Measurements from ENCODE around the gene STH. TPM values are rescaled to one million over a fixed set of nuclear protein-coding genes. Genes with fewer than 3 reads are reported as not detected.

Gene STH
- total and polyA plus RNA-seq, 3 donors from 2014 or later = 1.3 TPM; not detected in 2

DNA sequence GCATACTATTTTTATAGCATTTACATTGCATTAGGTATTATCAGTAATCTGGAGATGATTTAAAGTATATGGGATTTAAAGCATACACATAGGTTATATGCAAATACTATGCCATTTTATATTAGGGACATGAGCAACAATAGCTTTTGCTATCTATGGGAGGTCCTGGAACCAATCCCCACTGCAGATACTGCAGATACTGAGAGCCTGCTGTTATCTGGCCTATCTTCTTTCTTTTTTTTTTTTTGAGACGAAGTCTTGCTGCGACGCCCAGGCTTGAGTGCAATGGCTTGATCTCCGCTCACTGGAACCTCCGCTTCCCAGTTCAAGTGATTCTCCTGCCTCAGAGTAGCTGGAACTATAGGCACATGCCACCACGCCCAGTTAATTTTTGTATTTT is 37.4 kb downstream of the STH start:
- DNase-seq = no peak
- no peak for TF ChIP-seq POLR2A (IDR thresholded peaks at IDR 0.05)
- TF ChIP-seq, protein P1, sequence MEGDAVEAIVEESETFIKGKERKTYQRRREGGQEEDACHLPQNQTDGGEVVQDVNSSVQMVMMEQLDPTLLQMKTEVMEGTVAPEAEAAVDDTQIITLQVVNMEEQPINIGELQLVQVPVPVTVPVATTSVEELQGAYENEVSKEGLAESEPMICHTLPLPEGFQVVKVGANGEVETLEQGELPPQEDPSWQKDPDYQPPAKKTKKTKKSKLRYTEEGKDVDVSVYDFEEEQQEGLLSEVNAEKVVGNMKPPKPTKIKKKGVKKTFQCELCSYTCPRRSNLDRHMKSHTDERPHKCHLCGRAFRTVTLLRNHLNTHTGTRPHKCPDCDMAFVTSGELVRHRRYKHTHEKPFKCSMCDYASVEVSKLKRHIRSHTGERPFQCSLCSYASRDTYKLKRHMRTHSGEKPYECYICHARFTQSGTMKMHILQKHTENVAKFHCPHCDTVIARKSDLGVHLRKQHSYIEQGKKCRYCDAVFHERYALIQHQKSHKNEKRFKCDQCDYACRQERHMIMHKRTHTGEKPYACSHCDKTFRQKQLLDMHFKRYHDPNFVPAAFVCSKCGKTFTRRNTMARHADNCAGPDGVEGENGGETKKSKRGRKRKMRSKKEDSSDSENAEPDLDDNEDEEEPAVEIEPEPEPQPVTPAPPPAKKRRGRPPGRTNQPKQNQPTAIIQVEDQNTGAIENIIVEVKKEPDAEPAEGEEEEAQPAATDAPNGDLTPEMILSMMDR (IDR thresholded peaks at IDR 0.05) = no peak
- no peaks in the 10 kb centered on the region for H3K4me1 ChIP-seq
- WGBS, 2 donors = 93 to 96% methylated on average over 6 of the region's 6 CpGs
- H3K4me3 ChIP-seq = no peak overlapping the region
- H3K27me3 ChIP-seq = no peaks in the 10 kb centered on the region
- no peaks in the 10 kb centered on the region for H3K9me3 ChIP-seq
- no peaks in the 10 kb centered on the region for H3K36me3 ChIP-seq (ENCODE audit: low read depth, missing control alignments)
- no peak overlapping the region for H3K27ac ChIP-seq
- intact Hi-C loops (cut with DNase I; ENCODE audit: low total_unique reads) = no loop called here

DNA sequence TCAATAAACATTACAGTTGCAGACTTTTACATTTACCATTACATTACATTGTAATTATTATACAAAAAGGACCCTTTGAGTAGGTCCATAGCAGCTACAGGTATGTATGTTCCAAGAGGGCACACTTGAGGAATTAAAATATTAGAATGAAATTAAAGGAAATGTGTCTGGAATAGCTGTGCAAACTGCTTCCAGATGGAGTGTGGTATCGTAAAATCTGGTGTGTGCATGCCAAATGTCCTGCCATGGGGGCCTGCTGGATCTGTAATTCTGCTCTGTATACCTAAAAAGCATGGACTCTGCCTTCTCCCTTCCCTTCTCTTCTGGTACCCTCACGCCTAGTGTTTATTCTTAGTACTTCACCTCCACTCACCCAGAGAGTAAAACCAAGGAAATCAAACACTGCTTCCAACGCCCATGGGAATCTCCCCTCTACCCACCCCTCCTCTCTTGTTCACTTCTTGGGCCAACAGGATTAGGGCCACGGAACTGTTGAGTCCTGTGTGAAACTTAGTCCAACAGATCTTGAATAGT is 38.7 kb downstream of the STH start:
- 79 to 86% methylated on average over 4 of the region's 4 CpGs for WGBS, 2 donors
- no peak overlapping the region for H3K27ac ChIP-seq
- intact Hi-C loops (cut with DNase I; ENCODE audit: low total_unique reads) = no loop called here

DNA sequence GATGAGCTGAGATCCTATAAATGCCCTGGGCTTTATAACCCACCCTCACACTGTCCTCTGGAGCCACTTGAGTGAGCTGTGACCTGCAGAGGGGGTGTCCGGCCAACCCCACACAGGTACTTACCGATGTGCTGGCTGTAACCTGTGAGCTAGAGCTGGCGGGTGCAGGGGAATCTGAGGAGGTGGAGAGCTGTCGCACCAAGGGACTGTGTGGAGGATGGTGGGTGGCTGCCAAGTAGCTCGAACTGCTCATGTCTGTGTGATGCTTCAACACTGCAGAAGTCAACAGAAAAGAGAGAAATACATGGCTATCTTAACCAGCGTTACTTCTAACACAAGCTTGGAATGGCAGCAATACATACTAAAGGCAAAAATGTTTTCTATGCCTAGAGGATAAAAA is 39.4 kb downstream of the STH start:
- intact Hi-C loops (cut with DNase I; ENCODE audit: low total_unique reads) = no loop called here
- H3K4me3 ChIP-seq = no peak overlapping the region
- no peaks in the 10 kb centered on the region for H3K36me3 ChIP-seq (ENCODE audit: low read depth, missing control alignments)
- 90 to 95% methylated on average over 6 of the region's 6 CpGs for WGBS, 2 donors
- H3K9me3 ChIP-seq = no peaks in the 10 kb centered on the region
- TF ChIP-seq POLR2A (IDR thresholded peaks at IDR 0.05) = no peak
- TF ChIP-seq, protein P1 (IDR thresholded peaks at IDR 0.05) = no peak
- no peaks in the 10 kb centered on the region for H3K4me1 ChIP-seq
- no peak overlapping the region for H3K27ac ChIP-seq
- DNase-seq = no peak
- H3K27me3 ChIP-seq = no peaks in the 10 kb centered on the region

More for the DNA sequence above, 38.7 kb downstream of the STH start:
- H3K36me3 ChIP-seq (ENCODE audit: low read depth, missing control alignments) = no peaks in the 10 kb centered on the region
- no peak for DNase-seq
- H3K9me3 ChIP-seq = no peaks in the 10 kb centered on the region
- TF ChIP-seq, protein P1 (IDR thresholded peaks at IDR 0.05) = no peak
- no peak for TF ChIP-seq POLR2A (IDR thresholded peaks at IDR 0.05)
- no peaks in the 10 kb centered on the region for H3K4me1 ChIP-seq
- no peak overlapping the region for H3K4me3 ChIP-seq
- no peaks in the 10 kb centered on the region for H3K27me3 ChIP-seq

DNA sequence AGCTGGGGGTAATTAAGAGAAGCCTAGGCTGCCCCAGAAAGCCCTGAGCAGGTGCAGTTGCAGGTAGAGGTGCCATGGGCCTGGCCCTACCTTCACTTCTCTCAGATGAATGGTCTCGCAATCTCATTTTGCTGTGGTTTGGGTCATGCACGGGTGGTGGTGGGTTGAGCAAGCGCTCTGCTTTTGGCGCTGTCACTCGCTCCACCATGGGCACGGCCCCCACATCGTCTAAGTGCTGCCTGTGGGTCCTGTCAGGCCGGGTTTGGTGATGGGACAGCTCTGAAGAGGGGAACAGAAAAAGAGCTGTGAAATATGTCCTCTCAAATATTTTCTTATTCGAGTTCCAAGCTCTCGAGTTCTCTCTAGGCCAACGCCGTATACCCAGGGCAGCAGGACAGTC is 39.9 kb downstream of the STH start:
- Histone ChIP-seq H3K27me3 (no peaks in the 10 kb centered on the region), H3K4me1 (peaks cover 2% of the 10 kb centered on the region), H3K4me3 (no peak overlapping the region), H3K27ac (no peak overlapping the region), H3K9me3 (no peaks in the 10 kb centered on the region), H3K36me3 (ENCODE audit: low read depth, missing control alignments) (no peaks in the 10 kb centered on the region)
- WGBS, 2 donors = 91 to 92% methylated on average over 12 of the region's 12 CpGs
- intact Hi-C loops (cut with DNase I; ENCODE audit: low total_unique reads) = no loop called here
- TF ChIP-seq, protein P1 (IDR thresholded peaks at IDR 0.05) = no peak
- TF ChIP-seq POLR2A (IDR thresholded peaks at IDR 0.05) = no peak
- DNase-seq = no peak

DNA sequence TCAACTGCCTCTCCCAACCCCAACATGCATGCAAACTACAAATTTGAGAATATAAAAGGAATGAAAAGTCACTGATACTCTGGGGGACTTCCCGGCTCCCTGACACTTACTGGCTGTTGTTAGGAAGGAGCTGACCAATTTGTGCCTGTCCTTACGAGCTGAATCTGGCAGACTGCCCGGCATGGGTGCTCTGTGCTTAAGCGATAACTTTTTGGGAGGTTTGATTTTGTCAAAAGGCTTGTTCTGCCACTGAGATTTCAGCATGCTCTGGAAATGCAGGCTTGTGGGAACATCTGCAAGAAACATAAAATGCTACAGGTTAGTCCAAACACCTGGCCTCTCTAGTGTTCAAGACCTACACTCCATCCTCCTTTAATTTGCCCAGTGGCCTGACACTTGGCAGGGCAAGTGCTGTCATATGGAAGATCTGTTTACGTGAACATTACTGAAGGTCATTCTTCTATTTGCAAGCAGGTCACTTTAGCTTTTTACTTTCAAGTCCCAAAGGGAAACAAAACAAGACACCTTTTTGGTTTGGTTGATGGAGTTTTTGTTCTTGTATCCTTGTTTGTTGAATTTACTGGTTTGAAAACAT is 40.6 kb downstream of the STH start:
- WGBS, 2 donors = 33 to 56% methylated on average over 5 of the region's 5 CpGs

More for the DNA sequence above, 40.6 kb downstream of the STH start:
- DNase-seq = peak; percentile 55
- peaks cover 10% of the 10 kb centered on the region for H3K4me1 ChIP-seq
- H3K27me3 ChIP-seq = no peaks in the 10 kb centered on the region
- H3K27ac ChIP-seq = no peak overlapping the region
- no peaks in the 10 kb centered on the region for H3K9me3 ChIP-seq
- H3K4me3 ChIP-seq = no peak overlapping the region
- H3K36me3 ChIP-seq (ENCODE audit: low read depth, missing control alignments) = no peaks in the 10 kb centered on the region
- intact Hi-C loops (cut with DNase I; ENCODE audit: low total_unique reads) = loop anchor here (10.0 kb wide), 1 partner anchor 155 kb away; the partner anchor contains the start of gene KANSL1
- no peak for TF ChIP-seq POLR2A (IDR thresholded peaks at IDR 0.05)
- TF ChIP-seq, protein P1 (IDR thresholded peaks at IDR 0.05) = no peak

Data from testis (tissue), 3 donors.